HL-60/S4 (cell line): Measurements from ENCODE around the gene TOX2.

ENCODE experiments used
- in situ Hi-C: fragments of 300-500 bp; cut with MboI; formaldehyde crosslinking; loops from 2 replicates; pipeline ENCODE4 v1.14.3; 2022; ENCODE audit warnings: low sequenced_read_pairs

TOX2 gene

DNA sequence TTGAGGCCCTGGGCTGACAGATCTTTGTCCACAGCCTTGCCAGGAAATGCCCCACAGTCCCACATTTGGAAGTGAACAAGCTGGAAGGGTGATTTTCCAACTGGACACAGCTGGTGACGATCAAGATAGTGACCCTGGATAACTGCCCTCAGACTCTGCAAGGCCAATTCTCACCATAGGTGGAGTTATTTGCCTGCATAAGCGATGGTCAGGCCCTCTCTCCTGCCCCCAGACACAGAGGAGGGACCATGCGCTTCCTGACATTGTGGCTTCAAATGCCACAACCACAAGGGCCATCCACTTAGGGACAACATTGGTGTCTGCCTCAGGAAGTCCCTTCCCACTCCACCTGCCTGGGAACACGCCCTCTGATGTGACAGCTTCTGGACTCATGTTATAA is 176.4 kb downstream of the TOX2 start:
- in situ Hi-C loops, result loop anchor here (25.0 kb wide), 1 partner anchor 554 kb away; no protein-coding TSS in a partner anchor

DNA sequence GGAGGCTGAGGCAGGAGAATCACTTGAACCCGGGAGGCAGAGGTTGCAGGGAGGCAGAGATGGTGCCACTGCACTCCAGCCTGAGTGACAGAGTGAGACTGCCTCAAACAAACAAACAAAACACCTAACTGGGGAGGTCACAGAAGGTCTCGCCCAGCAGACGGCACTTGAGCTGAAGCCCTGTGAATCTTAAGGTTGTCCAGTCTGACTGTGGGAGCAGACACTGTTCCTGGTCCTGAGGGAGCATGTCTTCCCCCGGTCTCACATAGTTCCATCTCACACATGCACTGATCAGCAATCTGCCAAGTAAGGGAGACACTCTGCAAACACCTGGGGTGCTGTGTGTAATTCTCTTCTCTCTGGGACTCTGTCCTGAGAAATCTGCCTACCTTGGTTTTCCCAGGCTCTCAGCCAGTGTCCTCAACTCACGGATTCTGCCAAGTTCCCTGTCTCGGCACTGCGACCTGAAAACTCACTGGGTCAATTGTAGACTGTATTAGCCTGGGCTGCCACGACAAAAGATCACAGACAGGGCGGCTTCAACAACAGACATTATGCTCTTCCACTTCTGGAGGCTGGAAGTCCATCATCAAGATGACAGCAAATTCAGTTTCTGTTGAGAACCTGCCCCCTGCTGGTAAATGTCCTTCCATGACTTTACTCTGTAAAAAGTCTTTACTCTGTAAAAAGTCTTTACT is 178.0 kb downstream of the TOX2 start:
- in situ Hi-C loops, result loop anchor here (25.0 kb wide), 1 partner anchor 555 kb away; no protein-coding TSS in a partner anchor

DNA sequence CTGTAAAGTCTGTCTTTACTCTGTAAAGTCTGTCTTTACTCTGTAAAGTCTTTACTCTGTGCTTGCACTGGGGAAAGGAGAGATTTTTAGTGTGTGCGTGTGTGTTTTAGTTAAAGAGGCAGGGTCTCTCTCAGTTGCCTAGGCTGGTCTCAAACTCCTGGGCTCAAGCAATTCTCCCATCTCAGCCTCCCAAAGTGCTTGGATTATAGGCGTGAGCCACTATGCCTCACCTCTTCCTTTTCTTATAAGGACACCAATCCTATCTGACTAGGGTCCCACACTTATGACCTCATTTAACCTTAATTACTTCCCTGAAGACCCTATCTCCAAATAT is 178.6 kb downstream of the TOX2 start:
- in situ Hi-C loops, result loop anchor here (25.0 kb wide), 1 partner anchor 556 kb away; no protein-coding TSS in a partner anchor

DNA sequence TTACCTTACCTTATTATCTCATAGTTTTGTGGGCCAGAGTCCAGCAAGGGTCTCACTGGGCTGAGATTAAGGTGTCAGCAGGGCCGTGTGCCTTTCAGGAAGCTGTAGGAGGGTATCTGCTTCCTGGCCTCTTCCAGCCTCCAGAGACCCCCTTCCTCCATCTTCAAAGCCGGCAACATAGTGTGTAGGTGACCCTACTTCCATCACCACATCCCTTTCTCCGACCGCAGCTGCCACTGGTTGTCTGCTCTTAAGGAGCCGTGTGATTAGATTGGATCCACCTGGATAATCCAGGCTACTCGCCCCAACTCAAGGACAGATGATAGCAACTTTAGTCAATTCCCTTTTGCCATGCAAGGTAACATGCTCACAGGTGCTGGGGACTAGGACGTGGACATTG is 181.2 kb downstream of the TOX2 start:
- in situ Hi-C loops, result loop anchor here (25.0 kb wide), 1 partner anchor 559 kb away; no protein-coding TSS in a partner anchor

DNA sequence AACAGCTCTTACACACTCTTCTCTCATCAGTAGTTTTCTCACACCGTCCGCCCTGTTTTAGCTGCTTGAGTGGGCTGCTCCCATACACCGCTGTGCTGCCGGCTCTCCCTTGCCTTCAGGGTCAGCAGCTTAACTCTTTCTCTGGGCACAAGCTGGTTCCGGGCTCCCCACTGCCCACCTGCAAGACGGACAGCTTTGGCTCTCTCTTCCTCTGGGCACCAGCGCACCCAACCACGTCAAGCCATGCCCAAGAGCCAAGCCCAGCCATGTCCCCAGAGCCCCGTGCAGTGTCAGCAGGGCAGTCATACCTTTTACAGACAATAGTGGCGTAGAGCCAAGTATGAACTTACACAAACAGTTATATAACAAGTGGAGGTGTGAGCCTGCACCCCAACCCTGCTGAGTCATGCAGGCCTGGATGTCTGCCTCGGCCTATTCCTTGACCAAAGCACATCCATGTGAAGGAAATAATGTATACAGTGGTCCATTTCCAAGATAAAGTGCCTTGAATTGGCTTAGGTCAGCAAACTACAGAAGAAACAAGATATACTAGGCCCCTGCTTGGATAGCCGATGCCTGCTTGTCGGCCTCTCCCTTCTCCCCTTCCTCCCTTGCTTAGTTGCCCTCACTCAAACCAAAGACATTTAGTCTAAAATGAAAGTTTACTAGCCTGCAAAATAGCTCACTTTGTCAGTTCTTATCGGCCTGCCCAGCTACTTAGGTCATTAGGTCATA is 183.0 kb downstream of the TOX2 start:
- in situ Hi-C loops, result loop anchor here (25.0 kb wide), 1 partner anchor 560 kb away; no protein-coding TSS in a partner anchor

DNA sequence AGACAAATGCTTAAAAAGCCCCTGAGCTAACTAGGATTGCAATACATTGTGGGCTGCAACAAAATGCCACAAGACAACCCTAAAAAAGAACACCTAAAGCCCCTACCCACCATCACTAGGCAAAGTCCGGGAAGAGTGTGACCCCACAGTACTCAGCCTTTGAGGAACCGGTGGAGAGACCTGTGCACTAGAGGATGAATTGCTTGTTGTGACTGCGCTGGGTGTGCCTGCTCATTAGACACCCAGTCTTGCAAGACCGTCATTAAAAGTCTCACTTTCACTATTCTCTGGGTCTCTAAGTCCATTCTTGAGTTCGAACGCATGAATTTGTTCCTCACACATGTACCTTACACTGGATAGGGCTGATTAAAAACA is 183.6 kb downstream of the TOX2 start:
- in situ Hi-C loops, result loop anchor here (25.0 kb wide), 1 partner anchor 561 kb away; no protein-coding TSS in a partner anchor

DNA sequence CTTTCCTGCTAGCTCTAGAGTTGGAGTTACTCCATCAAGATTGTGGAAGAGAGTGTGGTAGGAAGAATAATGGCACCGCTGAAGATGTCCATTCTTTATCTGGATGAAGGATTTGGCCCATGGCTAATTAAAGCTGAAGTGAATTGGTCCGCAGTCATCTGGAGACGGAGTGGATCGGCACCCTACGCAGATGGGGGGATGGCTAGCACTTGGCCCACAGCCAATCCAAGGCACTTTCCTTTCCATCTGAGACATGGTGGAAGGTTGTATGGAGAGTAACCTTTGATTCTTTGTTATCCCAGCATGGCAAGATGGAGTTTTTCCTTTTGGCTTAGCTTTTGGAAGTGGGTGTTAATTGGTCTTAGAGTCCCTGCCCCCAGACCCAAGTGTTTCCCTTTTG is 184.0 kb downstream of the TOX2 start:
- in situ Hi-C loops, result loop anchor here (25.0 kb wide), 1 partner anchor 561 kb away; no protein-coding TSS in a partner anchor

DNA sequence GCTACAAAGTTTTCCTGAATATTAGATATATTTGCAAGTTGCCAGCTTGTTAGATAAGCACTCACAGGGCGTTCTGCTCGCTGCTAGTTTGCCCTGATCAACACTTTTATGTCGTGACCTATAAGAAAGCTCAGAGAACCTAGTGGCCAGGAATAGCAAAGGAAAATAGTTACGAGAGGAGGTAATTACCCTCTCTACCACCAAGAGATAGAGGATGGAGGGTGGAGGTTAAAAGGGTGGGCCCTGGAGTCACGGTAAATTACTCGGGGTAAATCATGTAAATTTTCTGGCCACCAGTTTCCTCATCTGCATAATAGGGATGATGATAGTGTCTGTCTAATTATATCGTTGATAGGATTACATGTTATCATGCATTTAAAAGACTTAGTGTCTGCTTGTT is 185.2 kb downstream of the TOX2 start:
- in situ Hi-C loops, result loop anchor here (25.0 kb wide), 1 partner anchor 563 kb away; no protein-coding TSS in a partner anchor

DNA sequence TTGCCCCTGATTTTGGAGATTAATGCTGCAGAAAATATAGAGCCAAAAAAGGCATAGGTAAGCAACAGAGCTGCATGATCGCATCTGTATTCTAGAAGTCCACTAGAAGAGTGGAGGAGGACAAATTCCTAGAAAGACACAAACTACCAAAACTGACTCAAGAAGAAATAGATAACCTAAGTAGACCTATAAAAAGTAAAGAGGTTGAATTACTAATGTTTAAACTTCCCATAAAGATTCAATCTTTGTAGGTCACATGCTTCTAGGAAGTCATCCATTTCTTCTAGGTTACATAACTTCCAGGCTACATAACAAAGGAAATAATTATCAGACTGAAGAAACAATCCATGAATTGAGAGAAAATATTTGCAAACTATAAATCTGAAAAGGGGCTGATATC is 187.9 kb downstream of the TOX2 start:
- in situ Hi-C loops, result no loop called here

DNA sequence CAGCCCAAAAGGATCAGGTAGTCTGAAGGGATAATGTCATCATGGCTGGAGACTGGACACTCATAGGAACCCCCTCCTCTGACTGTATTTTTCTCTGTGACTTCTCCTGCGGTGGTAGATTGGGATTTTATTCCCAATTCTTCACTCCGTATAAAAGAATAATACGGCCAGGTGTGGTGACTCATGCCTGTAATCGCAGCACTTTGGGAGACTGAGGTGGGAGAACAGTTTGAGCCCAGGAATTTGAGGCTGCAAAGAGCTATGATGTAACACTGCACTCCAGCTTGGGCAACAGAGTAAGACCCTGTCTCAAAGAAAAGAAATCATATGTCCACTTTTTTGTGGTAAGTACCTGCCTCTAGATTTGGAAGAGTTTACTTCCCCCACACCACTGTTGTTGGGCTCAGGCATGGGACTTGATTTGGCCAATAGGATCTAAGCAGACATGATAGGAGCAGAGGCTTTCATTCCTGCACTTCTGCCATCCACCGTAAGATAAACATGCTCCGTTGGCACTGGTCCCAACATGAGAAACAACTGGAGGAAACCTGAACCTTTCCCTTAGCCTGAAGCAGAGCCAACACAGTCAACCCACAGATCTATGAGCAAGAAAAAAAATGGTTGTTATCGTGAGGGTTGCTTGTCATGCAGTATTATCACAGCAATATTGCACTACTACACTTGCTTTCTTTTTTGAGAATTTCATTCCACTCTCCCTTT is 190.3 kb downstream of the TOX2 start:
- in situ Hi-C loops, result no loop called here

DNA sequence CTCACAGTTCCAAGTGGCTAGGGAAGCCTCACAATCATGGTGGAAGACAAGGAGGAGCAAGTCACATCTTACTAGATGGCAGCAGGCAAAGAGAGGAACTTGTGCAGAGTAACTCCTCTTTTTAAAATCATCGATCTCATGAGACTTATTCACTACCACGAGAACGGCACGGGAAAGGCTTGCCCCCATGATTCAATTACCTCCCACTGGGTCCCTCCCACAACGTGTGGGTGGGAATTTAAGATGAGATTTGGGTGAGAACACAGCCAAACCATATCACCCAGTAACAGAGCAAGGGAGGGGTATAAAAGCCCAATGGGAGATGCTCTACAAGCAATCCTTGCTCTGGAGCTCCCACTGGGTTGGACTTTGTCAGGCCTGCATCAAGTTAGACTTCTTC is 192.0 kb downstream of the TOX2 start:
- in situ Hi-C loops, result no loop called here

DNA sequence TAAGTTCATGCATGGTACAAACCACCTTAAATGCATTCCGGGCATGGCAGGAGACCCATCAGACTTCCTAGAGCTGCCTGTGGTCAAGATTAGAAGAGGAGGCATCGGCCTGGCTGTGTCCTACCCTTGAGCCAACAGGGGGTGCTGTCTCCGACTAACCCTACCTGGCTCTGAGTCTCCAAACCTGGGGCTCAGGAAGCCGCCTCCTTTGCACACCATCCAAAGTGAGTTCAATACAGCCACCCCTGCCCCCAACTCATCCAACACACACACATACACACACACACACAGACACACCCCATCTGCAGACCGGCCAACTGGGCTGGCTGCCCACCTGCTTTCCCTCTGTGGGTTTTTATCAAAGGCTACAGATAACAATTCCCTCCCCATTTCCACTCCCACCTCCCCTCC is 195.3 kb downstream of the TOX2 start:
- in situ Hi-C loops, result no loop called here

DNA sequence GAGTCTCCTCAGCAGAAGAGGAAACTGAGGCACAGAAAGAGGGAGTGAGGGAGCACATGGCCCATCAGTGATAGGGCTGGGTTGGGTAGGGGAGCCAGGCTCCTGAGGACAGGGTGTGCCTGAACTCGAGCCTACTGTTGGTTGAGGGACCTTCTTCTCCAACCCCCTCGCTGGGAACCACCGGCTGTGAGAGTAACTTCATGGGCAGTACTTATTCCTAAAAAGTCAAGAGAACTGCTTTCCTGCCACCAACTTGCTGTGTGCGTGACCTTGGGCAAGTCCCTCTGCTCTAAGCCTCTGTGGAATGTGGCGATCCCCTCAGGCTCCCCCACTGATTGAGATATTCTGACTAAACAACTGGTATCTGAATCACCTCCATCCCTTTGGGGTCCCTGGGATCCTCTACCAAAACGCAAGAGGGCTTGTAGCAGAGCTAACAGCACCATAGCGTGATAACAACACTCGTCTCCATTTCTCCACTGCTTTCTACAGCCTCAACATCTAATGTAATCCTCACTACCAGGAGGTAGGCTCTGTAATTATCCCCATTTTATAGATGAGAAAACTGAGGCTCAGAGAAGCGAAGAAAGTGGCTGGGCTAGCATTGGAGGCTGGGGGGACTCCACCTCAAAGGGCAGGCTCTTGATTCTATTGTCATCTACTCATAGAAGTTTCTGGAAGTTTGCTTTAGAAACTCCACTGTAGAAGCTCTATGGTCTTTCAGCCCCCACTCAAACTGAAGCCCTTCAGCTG is 196.3 kb downstream of the TOX2 start:
- in situ Hi-C loops, result no loop called here

DNA sequence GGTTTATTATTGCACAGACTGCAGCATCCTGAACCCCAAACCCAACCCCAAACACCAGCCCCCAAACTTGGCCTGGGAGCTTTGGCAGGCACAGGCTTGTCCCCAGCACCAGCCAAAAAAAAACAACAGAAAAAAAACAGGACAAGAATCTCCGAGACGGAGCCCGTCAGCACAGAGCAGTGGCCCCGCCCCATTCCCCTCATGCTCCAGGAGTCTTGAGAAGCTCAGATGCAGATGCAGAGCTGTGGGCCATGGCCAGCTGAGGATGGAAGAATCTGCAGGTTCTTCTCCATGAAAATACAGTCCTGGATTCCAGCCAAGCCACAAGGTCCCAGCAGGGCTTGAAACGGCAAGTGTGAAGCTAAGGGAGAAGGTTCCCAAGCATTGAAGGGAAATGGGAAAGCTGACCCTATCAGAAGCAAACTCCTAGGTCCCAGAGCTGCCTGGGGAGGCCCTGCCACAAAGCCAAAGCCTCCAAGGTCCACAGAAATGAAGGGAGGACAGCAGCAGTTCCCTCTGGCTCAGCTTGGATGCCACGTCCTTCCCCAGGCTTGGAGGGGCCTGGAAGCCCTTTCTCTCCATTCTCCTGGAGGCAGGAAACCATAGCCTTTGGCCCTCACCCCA is 197.2 kb downstream of the TOX2 start:
- in situ Hi-C loops, result no loop called here

DNA sequence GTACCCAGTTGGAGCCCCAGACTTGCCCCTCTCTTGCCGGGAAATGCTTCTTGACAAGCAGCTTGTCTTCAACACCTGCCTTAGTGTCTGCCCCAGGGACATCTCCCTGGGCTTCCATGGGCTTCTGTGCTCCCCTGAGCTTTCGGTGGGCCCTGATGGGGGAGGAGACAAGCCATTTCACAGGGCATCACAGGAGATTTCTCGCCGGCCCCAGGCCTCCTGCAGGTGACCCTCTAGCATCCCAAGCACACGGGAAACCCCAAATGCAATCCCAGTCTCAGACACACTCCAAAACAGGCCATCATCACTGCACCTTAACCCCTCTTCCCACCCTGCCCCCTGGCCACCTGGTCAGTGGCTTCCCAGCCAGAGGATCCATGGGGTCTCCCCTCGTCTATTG is 197.8 kb downstream of the TOX2 start:
- in situ Hi-C loops, result no loop called here

DNA sequence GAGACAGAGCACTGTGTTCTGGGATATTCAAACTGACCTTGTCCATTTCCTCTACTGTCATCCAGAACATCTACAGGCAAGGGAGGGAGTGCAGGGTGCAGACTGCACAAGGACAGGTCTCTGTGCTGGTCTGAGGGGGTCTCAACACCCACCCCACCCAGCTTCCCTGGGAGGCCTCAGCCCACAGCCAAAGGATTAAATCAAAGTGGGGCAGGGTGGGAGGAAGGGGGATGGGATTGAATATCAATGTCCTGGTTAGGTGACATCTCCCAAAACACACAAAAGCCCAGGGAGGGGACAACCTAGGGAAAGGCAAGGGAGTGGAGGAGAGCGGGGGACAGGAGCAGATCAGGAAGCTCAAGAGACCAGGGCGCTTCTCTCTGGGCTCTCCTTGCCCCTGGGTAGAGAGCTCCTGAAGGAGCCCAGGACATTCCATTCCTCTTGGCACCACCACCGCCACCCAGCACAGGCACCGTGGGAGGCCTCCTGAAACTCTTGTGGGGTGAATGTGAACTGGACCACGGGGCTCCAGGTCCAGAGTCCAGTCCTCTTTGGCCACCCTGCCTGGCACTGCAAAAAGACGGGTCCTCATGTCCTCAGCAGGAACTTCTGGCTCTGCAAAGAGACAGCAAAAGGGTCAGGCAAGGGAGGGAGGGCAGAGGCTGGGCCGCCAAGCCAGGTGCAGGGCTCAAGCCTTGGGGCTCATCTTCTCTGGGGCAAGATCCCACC is 198.4 kb downstream of the TOX2 start:
- in situ Hi-C loops, result no loop called here

DNA sequence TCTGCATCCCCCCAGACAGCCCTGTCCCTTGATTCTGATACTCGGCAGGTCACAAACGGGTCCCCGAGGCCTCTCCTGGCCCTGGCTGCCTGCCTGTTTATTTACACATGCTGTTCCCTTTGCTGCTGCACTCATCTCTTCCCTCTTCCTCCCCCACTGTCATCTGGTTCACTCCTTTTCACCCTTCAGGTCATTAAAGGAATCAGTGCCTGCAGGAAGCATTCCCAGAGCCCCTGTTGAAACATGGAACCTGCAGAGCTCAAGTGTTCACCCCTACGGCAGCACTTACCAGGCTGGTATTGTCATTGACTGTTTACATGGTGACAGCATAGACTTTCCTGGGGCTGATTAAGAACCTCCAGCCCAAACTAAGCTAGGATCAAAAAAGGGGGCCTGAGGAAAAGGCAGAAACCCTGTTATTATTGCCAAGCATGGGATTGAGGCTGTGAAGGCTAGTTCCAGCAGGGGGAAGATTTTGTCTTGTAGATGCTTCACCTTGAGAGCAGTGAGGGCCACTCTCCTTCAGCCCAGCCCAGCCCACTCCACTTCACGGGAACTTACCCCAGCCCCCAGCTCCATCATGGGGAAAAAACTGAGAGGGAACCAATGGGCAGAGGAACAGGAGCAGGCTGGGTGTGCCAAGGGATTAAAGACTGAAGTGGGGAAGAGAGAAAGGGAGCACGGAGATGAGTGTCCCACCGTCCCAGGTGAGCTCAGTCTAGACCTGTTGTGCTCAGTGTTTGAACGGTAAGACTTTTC is 199.1 kb downstream of the TOX2 start:
- in situ Hi-C loops, result no loop called here

DNA sequence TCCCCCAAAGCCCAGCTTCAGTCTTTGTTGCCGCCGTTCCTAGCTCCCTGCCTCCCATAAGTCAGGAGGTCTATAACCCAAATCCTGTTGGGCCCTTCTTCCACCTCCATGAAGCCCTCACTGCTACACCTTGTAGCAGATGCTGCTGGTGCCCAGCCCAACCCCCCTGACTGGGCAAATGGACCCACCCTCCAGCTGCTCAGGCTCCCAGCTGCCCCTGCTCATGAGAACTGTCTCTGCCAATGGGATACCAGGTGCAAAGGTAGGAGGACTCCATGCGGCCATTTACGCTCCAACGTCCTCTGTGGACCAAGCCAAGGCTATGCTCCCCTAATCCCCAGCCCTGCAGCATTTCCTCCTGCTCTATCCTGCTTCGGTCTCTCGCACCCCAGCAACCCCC is 200.5 kb downstream of the TOX2 start:
- in situ Hi-C loops, result loop anchor here (5.0 kb wide), 1 partner anchor 72 kb away; the partner anchor contains the start of gene JPH2
